Measurements from ENCODE around the gene AGRP.

AGRP gene

DNA sequence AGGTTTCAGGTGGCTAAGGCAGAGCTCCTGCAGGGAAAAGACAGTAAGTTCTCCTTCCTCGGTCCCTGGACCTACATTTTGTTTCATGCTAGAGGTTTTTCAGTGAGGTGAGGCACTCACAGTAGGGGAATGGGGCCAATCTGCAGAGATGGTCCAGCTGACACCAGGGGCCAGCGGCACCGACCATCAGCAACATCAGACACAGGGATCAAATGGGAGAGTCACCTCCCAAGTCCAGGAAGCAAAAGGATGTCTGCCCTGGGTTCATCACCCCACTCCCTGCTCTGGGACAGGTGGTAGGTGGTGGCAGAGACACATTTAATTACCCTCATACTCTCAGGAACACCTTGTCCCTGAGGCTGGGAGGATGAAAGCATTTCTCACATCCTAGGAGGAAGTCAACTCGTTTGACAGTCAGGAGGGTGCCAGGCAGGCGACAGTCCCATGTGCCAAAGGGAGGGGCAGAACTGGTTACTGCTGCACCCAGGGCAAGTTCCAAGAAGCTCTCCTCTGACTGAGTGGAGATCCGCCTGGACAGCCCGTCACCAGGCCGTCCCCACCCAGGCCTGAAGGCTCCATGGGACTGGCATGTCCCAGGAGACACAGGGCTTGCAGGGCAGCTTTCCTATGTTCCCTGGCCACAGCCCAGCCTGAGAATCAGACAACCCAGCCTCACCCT, 21.6 kb downstream of the AGRP start:
- Histone ChIP-seq H3K9ac (ENCODE audit: low read depth, low read length, poor library complexity) (peak overlapping the region; percentile 25), H3K18ac (ENCODE audit: low read length) (no peak overlapping the region), H2AFZ (ENCODE audit: low read length) (no peak overlapping the region), H3K4ac (ENCODE audit: low read length) (no peak overlapping the region), H3K23ac (ENCODE audit: low read depth, low read length, poor library complexity) (no peak overlapping the region), H3K79me1 (ENCODE audit: low read depth, low read length) (peaks cover 6% of the 10 kb centered on the region), H2AK5ac (ENCODE audit: low read depth, low read length) (no peak overlapping the region), H3K9me3 (replicated peaks in 1 of 2; ENCODE audit: control insufficient read depth in 2 of 2, insufficient read depth in 1 of 2, low read depth in 1 of 2, low read length in 2 of 2) (no peaks in the 10 kb centered on the region), H4K8ac (ENCODE audit: low read depth, low read length) (no peak overlapping the region), H3K27me3 (ENCODE audit: control insufficient read depth in 3 of 3, insufficient read depth in 3 of 3, low read depth in 1 of 3, low read length in 3 of 3) (no peaks in the 10 kb centered on the region), H4K91ac (ENCODE audit: low read depth, low read length, poor library complexity) (no peak overlapping the region), H3K36me3 (replicated peaks in 1 of 2; ENCODE audit: control insufficient read depth in 2 of 2, insufficient read depth in 2 of 2, low read length in 2 of 2) (peaks cover 0 to 4% of the 10 kb centered on the region in 2 donors), H3K4me1 (ENCODE audit: control insufficient read depth in 2 of 2, insufficient read depth in 1 of 2, low read depth in 1 of 2, low read length in 2 of 2) (peaks cover 3 to 4% of the 10 kb centered on the region in 2 donors), H2BK120ac (ENCODE audit: low read depth, low read length) (no peak overlapping the region), H2BK5ac (ENCODE audit: low read length) (no peak overlapping the region), H3K27ac (replicated peaks; ENCODE audit: low read length) (no peak overlapping the region), H2BK12ac (ENCODE audit: low read length) (no peak overlapping the region), H3K14ac (ENCODE audit: low read length) (no peak overlapping the region), H3K4me3 (ENCODE audit: low read length in 2 of 2) (no peak overlapping the region), H2BK15ac (ENCODE audit: low read length) (no peak overlapping the region), H3K4me2 (ENCODE audit: insufficient read depth, low read length, poor library complexity, severe bottlenecking) (no peak overlapping the region)
- no CpG with 5 or more reads among the region's 8 CpGs for WGBS, 2 donors (ENCODE audit: extremely low coverage in 2 of 2, insufficient read length in 2 of 2, insufficient replicate concordance in 1 of 2)
- DNase-seq (ENCODE audit: low spot score), result no peak

DNA sequence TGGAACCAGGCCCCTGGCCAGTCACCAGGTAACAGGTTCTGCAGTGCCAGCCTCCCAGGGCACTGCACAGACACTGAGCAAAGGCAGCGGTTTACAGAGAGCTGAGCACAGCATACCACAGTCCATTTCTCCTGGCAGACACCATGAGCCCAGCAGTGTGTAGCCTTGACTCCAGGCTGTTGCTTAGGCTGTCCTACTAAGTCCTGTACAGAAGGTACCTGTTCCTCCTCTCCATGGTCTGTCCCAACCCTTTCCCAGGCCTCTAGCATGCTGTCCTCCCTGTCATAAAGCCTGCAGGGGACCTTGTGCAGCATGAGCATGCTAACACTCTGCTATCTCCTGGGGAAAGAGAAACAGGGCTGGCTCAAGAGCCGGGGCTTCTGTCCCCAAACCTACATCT, 22.4 kb downstream of the AGRP start:
- Histone ChIP-seq H3K4me3 (ENCODE audit: low read length in 2 of 2) (no peak overlapping the region), H3K27me3 (ENCODE audit: control insufficient read depth in 3 of 3, insufficient read depth in 3 of 3, low read depth in 1 of 3, low read length in 3 of 3) (no peaks in the 10 kb centered on the region), H2BK120ac (ENCODE audit: low read depth, low read length) (no peak overlapping the region), H3K18ac (ENCODE audit: low read length) (no peak overlapping the region), H2BK12ac (ENCODE audit: low read length) (no peak overlapping the region), H3K4me2 (ENCODE audit: insufficient read depth, low read length, poor library complexity, severe bottlenecking) (no peak overlapping the region), H4K91ac (ENCODE audit: low read depth, low read length, poor library complexity) (no peak overlapping the region), H4K8ac (ENCODE audit: low read depth, low read length) (no peak overlapping the region), H2BK5ac (ENCODE audit: low read length) (no peak overlapping the region), H3K4me1 (ENCODE audit: control insufficient read depth in 2 of 2, insufficient read depth in 1 of 2, low read depth in 1 of 2, low read length in 2 of 2) (peaks cover 0 to 3% of the 10 kb centered on the region in 2 donors), H3K9ac (ENCODE audit: low read depth, low read length, poor library complexity) (no peak overlapping the region), H2AFZ (ENCODE audit: low read length) (no peak overlapping the region), H2BK15ac (ENCODE audit: low read length) (no peak overlapping the region), H3K9me3 (replicated peaks in 1 of 2; ENCODE audit: control insufficient read depth in 2 of 2, insufficient read depth in 1 of 2, low read depth in 1 of 2, low read length in 2 of 2) (no peaks in the 10 kb centered on the region), H3K27ac (replicated peaks; ENCODE audit: low read length) (no peak overlapping the region), H3K23ac (ENCODE audit: low read depth, low read length, poor library complexity) (no peak overlapping the region), H3K4ac (ENCODE audit: low read length) (no peak overlapping the region), H3K36me3 (replicated peaks in 1 of 2; ENCODE audit: control insufficient read depth in 2 of 2, insufficient read depth in 2 of 2, low read length in 2 of 2) (peaks cover 0 to 4% of the 10 kb centered on the region in 2 donors), H2AK5ac (ENCODE audit: low read depth, low read length) (no peak overlapping the region), H3K14ac (ENCODE audit: low read length) (no peak overlapping the region), H3K79me1 (ENCODE audit: low read depth, low read length) (peaks cover 6% of the 10 kb centered on the region)
- no CpG with 5 or more reads among the region's 2 CpGs for WGBS, 2 donors (ENCODE audit: extremely low coverage in 2 of 2, insufficient read length in 2 of 2, insufficient replicate concordance in 1 of 2)
- no peak for DNase-seq (ENCODE audit: low spot score)

DNA sequence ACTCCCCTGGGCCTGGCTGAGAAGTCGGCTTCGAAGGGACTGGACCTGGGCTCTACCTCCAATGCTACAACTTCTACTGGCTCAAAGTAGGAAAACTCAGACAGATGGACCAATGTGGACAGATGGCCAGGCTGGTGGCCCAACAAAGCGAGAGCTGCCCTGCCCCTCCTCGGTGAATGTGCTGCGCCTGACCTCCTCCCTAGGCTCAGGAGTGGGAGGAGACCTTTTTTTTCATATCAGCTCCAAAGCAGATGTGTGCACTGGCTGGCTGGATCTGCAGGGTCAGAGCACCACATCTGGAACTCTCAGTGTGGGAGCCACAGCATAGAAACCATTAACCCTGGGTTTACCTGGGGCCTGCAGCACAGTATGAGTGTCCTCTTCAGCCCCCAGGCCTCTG, 23.2 kb downstream of the AGRP start:
- H3K14ac ChIP-seq (ENCODE audit: low read length), result no peak overlapping the region
- peaks cover 0 to 4% of the 10 kb centered on the region in 2 donors for H3K36me3 ChIP-seq (replicated peaks in 1 of 2; ENCODE audit: control insufficient read depth in 2 of 2, insufficient read depth in 2 of 2, low read length in 2 of 2)
- no peak overlapping the region for H2AFZ ChIP-seq (ENCODE audit: low read length)
- no peak for DNase-seq (ENCODE audit: low spot score)
- no peak overlapping the region for H3K23ac ChIP-seq (ENCODE audit: low read depth, low read length, poor library complexity)
- H3K18ac ChIP-seq (ENCODE audit: low read length), result no peak overlapping the region
- no peak overlapping the region for H2AK5ac ChIP-seq (ENCODE audit: low read depth, low read length)
- H2BK12ac ChIP-seq (ENCODE audit: low read length), result no peak overlapping the region
- WGBS, 2 donors (ENCODE audit: extremely low coverage in 2 of 2, insufficient read length in 2 of 2, insufficient replicate concordance in 1 of 2), result no CpG with 5 or more reads among the region's 5 CpGs
- H3K4me1 ChIP-seq (ENCODE audit: control insufficient read depth in 2 of 2, insufficient read depth in 1 of 2, low read depth in 1 of 2, low read length in 2 of 2), result no peaks in the 10 kb centered on the region
- H3K9ac ChIP-seq (ENCODE audit: low read depth, low read length, poor library complexity), result no peak overlapping the region
- H3K27me3 ChIP-seq (ENCODE audit: control insufficient read depth in 3 of 3, insufficient read depth in 3 of 3, low read depth in 1 of 3, low read length in 3 of 3), result no peaks in the 10 kb centered on the region
- H2BK5ac ChIP-seq (ENCODE audit: low read length), result no peak overlapping the region
- H3K27ac ChIP-seq (replicated peaks; ENCODE audit: low read length), result no peak overlapping the region
- no peak overlapping the region for H4K91ac ChIP-seq (ENCODE audit: low read depth, low read length, poor library complexity)
- H3K79me1 ChIP-seq (ENCODE audit: low read depth, low read length), result peaks cover 6% of the 10 kb centered on the region
- H2BK15ac ChIP-seq (ENCODE audit: low read length), result no peak overlapping the region
- no peak overlapping the region for H3K4me2 ChIP-seq (ENCODE audit: insufficient read depth, low read length, poor library complexity, severe bottlenecking)
- no peaks in the 10 kb centered on the region for H3K9me3 ChIP-seq (replicated peaks in 1 of 2; ENCODE audit: control insufficient read depth in 2 of 2, insufficient read depth in 1 of 2, low read depth in 1 of 2, low read length in 2 of 2)
- no peak overlapping the region for H4K8ac ChIP-seq (ENCODE audit: low read depth, low read length)
- no peak overlapping the region for H3K4me3 ChIP-seq (ENCODE audit: low read length in 2 of 2)
- no peak overlapping the region for H2BK120ac ChIP-seq (ENCODE audit: low read depth, low read length)
- no peak overlapping the region for H3K4ac ChIP-seq (ENCODE audit: low read length)

DNA sequence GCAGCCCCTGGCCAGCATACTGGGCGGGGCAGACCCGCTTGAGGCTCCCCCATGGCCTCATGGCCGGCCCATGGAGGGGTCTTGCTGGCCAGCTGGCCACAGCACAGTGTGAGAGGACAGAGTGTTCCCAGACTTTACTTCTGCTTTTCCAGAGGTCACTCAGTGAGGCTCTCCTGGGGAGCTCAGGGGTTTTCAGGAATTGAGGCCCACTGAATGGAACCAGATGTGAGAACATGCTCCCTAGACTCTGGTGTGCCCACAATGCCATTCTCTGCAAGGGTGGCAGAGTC, 23.5 kb downstream of the AGRP start:
- DNase-seq (ENCODE audit: low spot score), result no peak
- Histone ChIP-seq H3K79me1 (ENCODE audit: low read depth, low read length) (peaks cover 6% of the 10 kb centered on the region), H2AK5ac (ENCODE audit: low read depth, low read length) (no peak overlapping the region), H3K9me3 (replicated peaks in 1 of 2; ENCODE audit: control insufficient read depth in 2 of 2, insufficient read depth in 1 of 2, low read depth in 1 of 2, low read length in 2 of 2) (no peaks in the 10 kb centered on the region), H3K27me3 (ENCODE audit: control insufficient read depth in 3 of 3, insufficient read depth in 3 of 3, low read depth in 1 of 3, low read length in 3 of 3) (no peaks in the 10 kb centered on the region), H2BK120ac (ENCODE audit: low read depth, low read length) (no peak overlapping the region), H3K36me3 (replicated peaks in 1 of 2; ENCODE audit: control insufficient read depth in 2 of 2, insufficient read depth in 2 of 2, low read length in 2 of 2) (peaks cover 0 to 4% of the 10 kb centered on the region in 2 donors), H3K14ac (ENCODE audit: low read length) (no peak overlapping the region), H3K4ac (ENCODE audit: low read length) (no peak overlapping the region), H3K9ac (ENCODE audit: low read depth, low read length, poor library complexity) (no peak overlapping the region), H2BK5ac (ENCODE audit: low read length) (no peak overlapping the region), H3K4me2 (ENCODE audit: insufficient read depth, low read length, poor library complexity, severe bottlenecking) (no peak overlapping the region), H3K27ac (replicated peaks; ENCODE audit: low read length) (no peak overlapping the region), H4K8ac (ENCODE audit: low read depth, low read length) (no peak overlapping the region), H4K91ac (ENCODE audit: low read depth, low read length, poor library complexity) (no peak overlapping the region), H2BK15ac (ENCODE audit: low read length) (no peak overlapping the region), H3K4me3 (ENCODE audit: low read length in 2 of 2) (no peak overlapping the region), H2AFZ (ENCODE audit: low read length) (no peak overlapping the region), H3K18ac (ENCODE audit: low read length) (no peak overlapping the region), H3K4me1 (ENCODE audit: control insufficient read depth in 2 of 2, insufficient read depth in 1 of 2, low read depth in 1 of 2, low read length in 2 of 2) (no peaks in the 10 kb centered on the region), H2BK12ac (ENCODE audit: low read length) (no peak overlapping the region), H3K23ac (ENCODE audit: low read depth, low read length, poor library complexity) (no peak overlapping the region)
- no CpG with 5 or more reads among the region's 3 CpGs for WGBS, 2 donors (ENCODE audit: extremely low coverage in 2 of 2, insufficient read length in 2 of 2, insufficient replicate concordance in 1 of 2)
